ENCODE data around the gene KDM4F. TPM values are rescaled to one million over a fixed set of nuclear protein-coding genes. Genes with fewer than 3 reads are reported as not detected.
"Not testable (repeated sequence)": the region's sequence is repeated elsewhere in the genome, so short reads cannot be mapped to it uniquely, and the experiment has no call there.

Gene KDM4F
- total RNA-seq, 4 donors from 2014 or later: not detected

GRCh38 chr11:95016139-95016538 is 33.1 kb upstream of the KDM4F start:
- WGBS, 2 donors (ENCODE audit: low coverage in 1 of 2): 32 to 62% methylated on average over 2 of the region's 2 CpGs
- intact Hi-C loops (cut with DNase I; ENCODE audit: low total_unique reads): no loop called here

GRCh38 chr11:95021468-95021867 is 27.8 kb upstream of the KDM4F start:
- H3K27me3 ChIP-seq; H3K27ac ChIP-seq; intact Hi-C loops (cut with DNase I; ENCODE audit: low total_unique reads); H3K4me1 ChIP-seq; H3K4me3 ChIP-seq; H3K36me3 ChIP-seq; in situ Hi-C loops (cut with MboI; ENCODE audit: low pct_ligation_motif_present in 1 of 4, low pct_unique_long_range_greater_than_20kb in 1 of 4, low sequenced_read_pairs in 3 of 4); DNase-seq; H3K9me3 ChIP-seq: not testable (repeated sequence)
- 82 to 87% methylated on average over 5 of the region's 5 CpGs for WGBS, 2 donors (ENCODE audit: low coverage in 1 of 2)

More at GRCh38 chr11:95016139-95016538, 33.1 kb upstream of the KDM4F start:
- no peaks in the 10 kb centered on the region for H3K9me3 ChIP-seq
- no peak overlapping the region for H3K4me3 ChIP-seq
- TF ChIP-seq POLR2AphosphoS5 (IDR thresholded peaks at IDR 0.05) (no peak), EP300 (IDR thresholded peaks at IDR 0.05; ENCODE audit: low read depth) (no peak), POLR2A (IDR thresholded peaks at IDR 0.05) (no peak), CTCF (IDR thresholded peaks at IDR 0.05) (no peak)
- no peak overlapping the region for H3K27ac ChIP-seq
- no peaks in the 10 kb centered on the region for H3K4me1 ChIP-seq
- in situ Hi-C loops (cut with MboI; ENCODE audit: low pct_ligation_motif_present in 1 of 4, low pct_unique_long_range_greater_than_20kb in 1 of 4, low sequenced_read_pairs in 3 of 4): no loop called here
- H3K36me3 ChIP-seq: no peaks in the 10 kb centered on the region
- no peaks in the 10 kb centered on the region for H3K27me3 ChIP-seq
- DNase-seq: no peak

GRCh38 chr11:95024958-95025357 is 24.3 kb upstream of the KDM4F start, which contains the start of gene KDM4E:
Gene KDM4E, plus strand, starts transcription at chr11:95025258. Its CDS starts 300 bp downstream, at chr11:95025558.
- H3K4me3 ChIP-seq: no peak within 1 kb of the TSS
- DNase-seq: no peak
- no peaks in the 10 kb centered on the region for H3K27me3 ChIP-seq
- H3K9me3 ChIP-seq: no peaks in the 10 kb centered on the region
- WGBS, 2 donors (ENCODE audit: low coverage in 1 of 2): 87 to 100% methylated on average over 1 of the region's 1 CpG
- in situ Hi-C loops (cut with MboI; ENCODE audit: low pct_ligation_motif_present in 1 of 4, low pct_unique_long_range_greater_than_20kb in 1 of 4, low sequenced_read_pairs in 3 of 4) (no loop called here), intact Hi-C loops (cut with DNase I; ENCODE audit: low total_unique reads) (no loop called here)
- no peaks in the 10 kb centered on the region for H3K36me3 ChIP-seq
- H3K27ac ChIP-seq: no peak within 1 kb of the TSS
- H3K4me1 ChIP-seq: no peaks in the 10 kb centered on the region
- TF ChIP-seq POLR2AphosphoS5 (IDR thresholded peaks at IDR 0.05) (no peak), CTCF (IDR thresholded peaks at IDR 0.05) (no peak), POLR2A (IDR thresholded peaks at IDR 0.05) (no peak), EP300 (IDR thresholded peaks at IDR 0.05; ENCODE audit: low read depth) (no peak)

- H3K9me3 ChIP-seq; intact Hi-C loops (cut with DNase I; ENCODE audit: low total_unique reads); H3K4me1 ChIP-seq; DNase-seq; H3K27me3 ChIP-seq; in situ Hi-C loops (cut with MboI; ENCODE audit: low pct_ligation_motif_present in 1 of 4, low pct_unique_long_range_greater_than_20kb in 1 of 4, low sequenced_read_pairs in 3 of 4); H3K4me3 ChIP-seq; H3K27ac ChIP-seq; H3K36me3 ChIP-seq: not testable (repeated sequence)
- 40 to 69% methylated on average over 1 to 8 of the region's 9 CpGs for WGBS, 2 donors (ENCODE audit: low coverage in 1 of 2)
Measured at GRCh38 chr11:95025594-95025993, 23.6 kb upstream of the KDM4F start.

- Histone ChIP-seq H3K4me3 (no peak overlapping the region), H3K36me3 (no peaks in the 10 kb centered on the region), H3K27ac (no peak overlapping the region), H3K9me3 (no peaks in the 10 kb centered on the region), H3K27me3 (no peaks in the 10 kb centered on the region), H3K4me1 (no peaks in the 10 kb centered on the region)
- WGBS, 2 donors (ENCODE audit: low coverage in 1 of 2): 60 to 80% methylated on average over 3 of the region's 3 CpGs
- in situ Hi-C loops (cut with MboI; ENCODE audit: low pct_ligation_motif_present in 1 of 4, low pct_unique_long_range_greater_than_20kb in 1 of 4, low sequenced_read_pairs in 3 of 4) (no loop called here), intact Hi-C loops (cut with DNase I; ENCODE audit: low total_unique reads) (no loop called here)
- TF ChIP-seq POLR2AphosphoS5 (IDR thresholded peaks at IDR 0.05): no peak
- no peak for TF ChIP-seq POLR2A (IDR thresholded peaks at IDR 0.05)
- TF ChIP-seq CTCF (IDR thresholded peaks at IDR 0.05): no peak
- no peak for TF ChIP-seq EP300 (IDR thresholded peaks at IDR 0.05; ENCODE audit: low read depth)
- DNase-seq: no peak
Measured at GRCh38 chr11:95028357-95028756, 20.9 kb upstream of the KDM4F start.
